ENCODE data around the gene APOA4. TPM values are rescaled to one million over a fixed set of nuclear protein-coding genes. Genes with fewer than 3 reads are reported as not detected.

Gene APOA4
- total RNA-seq, 4 donors from 2014 or later: not detected

- H3K27me3 ChIP-seq: no peaks in the 10 kb centered on the region
- no peak for DNase-seq (ENCODE audit: low spot score in 2 of 2)
- no peak overlapping the region for H3K4me3 ChIP-seq
- WGBS, 2 donors: 31 to 53% methylated on average over 6 of the region's 6 CpGs
- peaks cover 3 to 27% (median 5%) of the 10 kb centered on the region in 3 donors for H3K36me3 ChIP-seq
- no peaks in the 10 kb centered on the region for H3K9me3 ChIP-seq
- peaks cover 0 to 53% (median 17%) of the 10 kb centered on the region in 4 donors for H3K4me1 ChIP-seq
- H3K27ac ChIP-seq: peak overlapping the region in 3 of 4 donors; percentile 10 to 64 (median 13)
- peak in 2 of 5 experiments; percentile 20 to 21 for TF ChIP-seq CTCF (IDR thresholded peaks at IDR 0.05)
- no peak for TF ChIP-seq POLR2A (IDR thresholded peaks at IDR 0.05)
- no peak for TF ChIP-seq EP300 (IDR thresholded peaks at IDR 0.05)
These were observed 17.2 kb upstream of the APOA4 start for GRCh38 chr11:116840224-116840745.

GRCh38 chr11:116838321-116839084 is 15.4 kb upstream of the APOA4 start:
- H3K9me3 ChIP-seq: no peaks in the 10 kb centered on the region
- H3K27me3 ChIP-seq: no peaks in the 10 kb centered on the region
- H3K4me1 ChIP-seq: peaks cover 0 to 59% (median 21%) of the 10 kb centered on the region in 4 donors
- DNase-seq (ENCODE audit: low spot score in 2 of 2): no peak
- TF ChIP-seq CTCF (IDR thresholded peaks at IDR 0.05) (no peak), POLR2A (IDR thresholded peaks at IDR 0.05) (no peak), EP300 (IDR thresholded peaks at IDR 0.05) (no peak)
- peak overlapping the region in 2 of 4 donors; percentile 76 to 79 for H3K27ac ChIP-seq
- no peak overlapping the region for H3K4me3 ChIP-seq
- WGBS, 2 donors: 89 to 90% methylated on average over 6 of the region's 6 CpGs
- H3K36me3 ChIP-seq: peaks cover 0 to 12% (median under 1%) of the 10 kb centered on the region in 3 donors

GRCh38 chr11:116837231-116838091 is 14.4 kb upstream of the APOA4 start, which contains the start of gene APOA1:
APOA1 (minus strand) TSS chr11:116837622; CDS start chr11:116837387, 235 bp downstream.
- 50 to 54% methylated on average over 18 of the region's 19 CpGs for WGBS, 2 donors
- TF ChIP-seq CTCF (IDR thresholded peaks at IDR 0.05) (no peak), EP300 (IDR thresholded peaks at IDR 0.05) (no peak), POLR2A (IDR thresholded peaks at IDR 0.05) (no peak)
- Histone ChIP-seq H3K9me3 (no peaks in the 10 kb centered on the region), H3K27ac (peak within 1 kb of the TSS in 3 of 4 donors; percentile 71 to 79 (median 76)), H3K36me3 (peaks cover 0 to 2% (median 0%) of the 10 kb centered on the region in 3 donors), H3K27me3 (no peaks in the 10 kb centered on the region), H3K4me1 (peaks cover 0 to 59% (median 20%) of the 10 kb centered on the region in 4 donors), H3K4me3 (no peak within 1 kb of the TSS)
- no peak for DNase-seq (ENCODE audit: low spot score in 2 of 2)

- peaks cover 0 to 59% (median 18%) of the 10 kb centered on the region in 4 donors for H3K4me1 ChIP-seq
- no peaks in the 10 kb centered on the region for H3K27me3 ChIP-seq
- H3K36me3 ChIP-seq: no peaks in the 10 kb centered on the region
- no peaks in the 10 kb centered on the region for H3K9me3 ChIP-seq
- 52 to 75% methylated on average over 7 of the region's 7 CpGs for WGBS, 2 donors
- peak overlapping the region in 3 of 4 donors; percentile 71 to 79 (median 76) for H3K27ac ChIP-seq
- no peak overlapping the region for H3K4me3 ChIP-seq
- DNase-seq (ENCODE audit: low spot score in 2 of 2): no peak
- no peak for TF ChIP-seq EP300 (IDR thresholded peaks at IDR 0.05)
- TF ChIP-seq POLR2A (IDR thresholded peaks at IDR 0.05): no peak
- no peak for TF ChIP-seq CTCF (IDR thresholded peaks at IDR 0.05)
These were observed 13.5 kb upstream of the APOA4 start for GRCh38 chr11:116836632-116836991.

All from tibial nerve (tissue), 4 donors.